Smooth muscle cell (in vitro differentiated cells): ENCODE data around the gene ZNF614. TPM values are rescaled to one million over a fixed set of nuclear protein-coding genes. Genes with fewer than 3 reads are reported as not detected.

Experiments
- DNase-seq: peaks from one replicate; lab custom pipeline; 2025; ENCODE audit not compliant: unreplicated experiment; lab: John Stamatoyannopoulos, UW
- H2AFZ ChIP-seq: fragments of 200-600 bp; sonication (generic); 2 replicates; pipeline ENCODE4 v1.6.0; 2016; ENCODE audit warnings: antibody characterized with exemption, low read depth, mild to moderate bottlenecking
- H3F3A ChIP-seq: fragments of 200-600 bp; sonication (generic); 2 replicates; pipeline ENCODE4 v1.6.0; 2017; ENCODE audit warnings: antibody characterized with exemption, low read depth
- H3K27ac ChIP-seq: fragments of 200-600 bp; sonication (generic); 2 replicates; pipeline ENCODE4 v1.5.1; 2016; ENCODE audit warnings: low read depth, mild to moderate bottlenecking
- H3K27me3 ChIP-seq: fragments of 200-600 bp; sonication (generic); 2 replicates; pipeline ENCODE4 v1.6.1; 2016; ENCODE audit warnings: low read depth, mild to moderate bottlenecking
- H3K36me3 ChIP-seq: fragments of 200-600 bp; sonication (generic); 2 replicates; pipeline ENCODE4 v1.5.1; 2016; ENCODE audit warnings: low read depth
- H3K4me1 ChIP-seq: fragments of 200-600 bp; sonication (generic); 2 replicates; pipeline ENCODE4 v1.5.1; 2016; ENCODE audit warnings: low read depth
- H3K4me2 ChIP-seq: fragments of 200-600 bp; sonication (generic); 2 replicates; pipeline ENCODE4 v1.6.0; 2016; ENCODE audit warnings: mild to moderate bottlenecking
- H3K4me3 ChIP-seq: fragments of 200-600 bp; sonication (generic); 2 replicates; pipeline ENCODE4 v1.5.1; 2016; ENCODE audit warnings: mild to moderate bottlenecking
- H3K79me2 ChIP-seq: fragments of 200-600 bp; sonication (generic); 2 replicates; pipeline ENCODE4 v1.6.0; 2016; ENCODE audit warnings: low read depth, mild to moderate bottlenecking
- H3K9ac ChIP-seq: fragments of 200-600 bp; sonication (generic); 2 replicates; pipeline ENCODE4 v1.6.0; 2016; ENCODE audit warnings: low read depth
- H3K9me3 ChIP-seq: fragments of 200-600 bp; sonication (generic); replicated peaks from 2 replicates; pipeline ENCODE4 v1.5.1; 2016; ENCODE audit warnings: low read depth
- H4K20me1 ChIP-seq: fragments of 200-600 bp; sonication (generic); 2 replicates; pipeline ENCODE4 v1.6.0; 2016; ENCODE audit warnings: low read depth
- whole genome bisulfite sequencing: methylation state at CpG from one replicate; pipeline ENCODE4 v1.1.7; 2016; ENCODE audit warnings: low lambda C conversion rate; 5-methylcytosine and 5-hydroxymethylcytosine counted together
- polyA plus RNA-seq: library from polyadenylated mRNA; unstranded; fragments of >200 nt; fragmentation: Nextera tagmentation; extraction: Ambion mirVana; gene quantifications from 2 replicates; pipeline ENCODE4 v1.2.1, GENCODE V29; 2016
- total RNA-seq: library from RNA; depleted of rRNA; stranded (reverse); fragments of >200 nt; gene quantifications from 2 replicates; pipeline ENCODE4 v1.2.3, GENCODE V29; 2014
- TF ChIP-seq, protein P1 (sequence below): fragments of 200-600 bp; sonication (generic); IDR thresholded peaks from 2 replicates; pipeline ENCODE4 v1.5.1; 2017; ENCODE audit warnings: borderline replicate concordance, mild to moderate bottlenecking, antibody characterized with exemption; ENCODE audit not compliant: insufficient read depth, poor library complexity, severe bottlenecking

Gene ZNF614
- total and polyA plus RNA-seq, 2 experiments from 2014 or later, result 7.9 to 11.1 TPM

DNA sequence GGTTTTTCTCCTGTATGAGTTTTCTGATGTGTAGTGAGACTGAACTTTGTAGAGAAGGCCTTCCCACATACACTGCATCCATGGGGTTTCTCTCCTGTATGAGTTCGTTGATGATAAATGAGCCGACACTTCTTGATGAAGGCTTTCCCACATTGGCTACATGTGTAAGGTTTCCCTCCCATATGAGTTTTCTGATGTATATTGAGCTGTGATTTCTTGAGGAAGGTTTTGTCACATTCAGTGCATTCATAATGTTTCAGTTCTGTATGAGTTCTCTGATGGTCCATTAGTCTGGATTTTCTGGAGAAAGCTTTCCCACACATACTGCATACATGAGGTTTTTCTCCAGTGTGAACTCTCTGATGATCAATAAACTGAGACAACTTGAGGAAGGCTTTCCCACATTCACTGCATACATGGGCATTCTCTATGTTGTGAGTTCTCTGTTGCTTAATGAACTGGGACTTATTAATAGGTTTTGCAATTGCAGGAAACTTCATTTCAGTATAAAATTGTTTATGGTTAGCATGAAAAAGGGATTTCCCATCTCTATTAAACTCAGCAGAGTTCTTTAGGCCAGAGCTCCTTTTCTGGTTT is 34.0 kb downstream of the ZNF614 start:
- Histone ChIP-seq H3K9me3 (peaks cover 82% of the 10 kb centered on the region), H4K20me1 (no peaks in the 10 kb centered on the region), H3K27me3 (no peaks in the 10 kb centered on the region), H3K9ac (no peak overlapping the region), H2AFZ (no peak overlapping the region), H3K36me3 (peaks cover 69% of the 10 kb centered on the region), H3K4me3 (peak overlapping the region; percentile 15), H3F3A (no peaks in the 10 kb centered on the region), H3K27ac (no peak overlapping the region), H3K4me1 (no peaks in the 10 kb centered on the region), H3K79me2 (no peaks in the 10 kb centered on the region), H3K4me2 (no peak overlapping the region)
- DNase-seq, result no peak
- WGBS, result 97% methylated on average over 2 of the region's 2 CpGs
- TF ChIP-seq, protein P1, sequence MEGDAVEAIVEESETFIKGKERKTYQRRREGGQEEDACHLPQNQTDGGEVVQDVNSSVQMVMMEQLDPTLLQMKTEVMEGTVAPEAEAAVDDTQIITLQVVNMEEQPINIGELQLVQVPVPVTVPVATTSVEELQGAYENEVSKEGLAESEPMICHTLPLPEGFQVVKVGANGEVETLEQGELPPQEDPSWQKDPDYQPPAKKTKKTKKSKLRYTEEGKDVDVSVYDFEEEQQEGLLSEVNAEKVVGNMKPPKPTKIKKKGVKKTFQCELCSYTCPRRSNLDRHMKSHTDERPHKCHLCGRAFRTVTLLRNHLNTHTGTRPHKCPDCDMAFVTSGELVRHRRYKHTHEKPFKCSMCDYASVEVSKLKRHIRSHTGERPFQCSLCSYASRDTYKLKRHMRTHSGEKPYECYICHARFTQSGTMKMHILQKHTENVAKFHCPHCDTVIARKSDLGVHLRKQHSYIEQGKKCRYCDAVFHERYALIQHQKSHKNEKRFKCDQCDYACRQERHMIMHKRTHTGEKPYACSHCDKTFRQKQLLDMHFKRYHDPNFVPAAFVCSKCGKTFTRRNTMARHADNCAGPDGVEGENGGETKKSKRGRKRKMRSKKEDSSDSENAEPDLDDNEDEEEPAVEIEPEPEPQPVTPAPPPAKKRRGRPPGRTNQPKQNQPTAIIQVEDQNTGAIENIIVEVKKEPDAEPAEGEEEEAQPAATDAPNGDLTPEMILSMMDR, result no peak

DNA sequence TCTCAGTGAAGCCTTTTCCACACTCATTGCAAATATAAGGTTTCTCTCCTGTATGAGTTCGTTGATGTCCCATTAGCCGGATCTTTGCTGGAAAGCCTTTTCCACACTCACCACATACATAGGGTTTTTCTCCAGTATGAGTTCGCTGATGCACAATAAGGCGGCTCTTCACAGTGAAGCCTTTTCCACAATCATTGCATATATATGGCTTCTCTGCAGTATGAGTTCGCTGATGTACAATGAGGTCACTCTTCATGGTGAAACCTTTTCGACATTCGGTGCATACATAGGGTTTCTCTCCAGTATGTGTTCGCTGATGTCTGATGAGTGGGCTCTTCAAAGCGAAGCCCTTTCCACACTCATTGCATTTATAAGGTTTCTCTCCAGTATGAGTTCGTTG is 34.8 kb downstream of the ZNF614 start:
- peaks cover 62% of the 10 kb centered on the region for H3K36me3 ChIP-seq
- no peak overlapping the region for H3K9ac ChIP-seq
- peak overlapping the region; percentile 15 for H3K4me3 ChIP-seq
- DNase-seq, result no peak
- H3K4me1 ChIP-seq, result no peaks in the 10 kb centered on the region
- no peak overlapping the region for H3K4me2 ChIP-seq
- TF ChIP-seq, protein P1, result no peak
- no peak overlapping the region for H2AFZ ChIP-seq
- no peaks in the 10 kb centered on the region for H3K27me3 ChIP-seq
- 98% methylated on average over 10 of the region's 10 CpGs for WGBS
- H3K9me3 ChIP-seq, result peaks cover 80% of the 10 kb centered on the region
- H4K20me1 ChIP-seq, result no peaks in the 10 kb centered on the region
- no peak overlapping the region for H3K27ac ChIP-seq
- no peaks in the 10 kb centered on the region for H3K79me2 ChIP-seq
- no peaks in the 10 kb centered on the region for H3F3A ChIP-seq

DNA sequence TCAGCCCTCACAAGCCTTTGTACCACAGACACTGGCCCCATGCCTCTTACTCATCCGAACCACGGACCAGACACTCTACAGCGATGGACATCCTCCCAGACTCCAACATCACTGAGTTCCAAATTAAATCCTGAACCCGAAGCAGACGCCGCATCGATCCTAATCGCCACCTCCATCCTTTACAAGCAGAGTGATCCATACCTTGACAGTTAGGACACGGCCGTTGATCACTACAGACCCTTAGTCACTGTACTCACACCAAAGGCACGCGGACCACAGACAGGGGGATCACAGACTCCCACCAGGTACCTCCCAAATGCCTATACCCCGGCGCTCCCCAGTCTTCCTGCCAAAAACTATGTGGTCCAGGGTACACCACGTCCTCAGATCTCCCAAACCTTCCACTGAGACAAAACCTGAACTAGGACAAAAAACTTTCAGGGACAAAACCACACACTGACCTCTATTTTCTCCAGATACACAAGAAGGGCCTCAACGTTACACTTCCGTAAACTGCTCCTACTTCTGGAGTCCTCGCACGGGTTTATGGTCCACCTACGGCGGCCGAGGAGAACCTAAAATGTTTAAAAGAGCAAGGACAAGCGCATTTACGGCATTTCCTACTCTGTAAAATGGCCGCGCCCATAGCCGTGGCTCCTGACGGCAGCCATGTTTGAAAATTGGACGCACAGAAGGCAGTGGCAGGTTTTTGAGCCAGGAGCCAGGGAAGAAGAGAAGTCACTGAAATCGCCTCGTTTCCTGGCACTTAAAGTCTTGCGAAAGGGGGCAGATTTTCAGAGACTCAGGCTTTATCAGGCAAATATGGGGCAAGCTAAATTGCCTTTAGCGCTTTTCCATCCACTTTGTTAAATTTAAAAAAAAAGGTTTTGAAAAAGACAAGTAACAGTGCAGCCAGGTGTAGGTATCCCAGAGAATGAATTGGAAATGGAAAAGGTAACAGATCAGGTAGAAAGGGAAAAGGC is 41.6 kb downstream of the ZNF614 start, which contains the start of gene ZNF350:
Gene ZNF350 (minus strand): TSS at position 532 of the 983 bp plus-strand sequence. CDS start 12,480 bp downstream, outside the sequence.
- Histone ChIP-seq H4K20me1 (no peaks in the 10 kb centered on the region), H2AFZ (peak within 1 kb of the TSS; percentile 88), H3K27me3 (no peaks in the 10 kb centered on the region), H3K4me3 (peak within 1 kb of the TSS; percentile 75), H3K27ac (peak within 1 kb of the TSS; percentile 49), H3K9ac (peak within 1 kb of the TSS; percentile 74), H3K79me2 (peaks cover 16% of the 10 kb centered on the region), H3F3A (no peaks in the 10 kb centered on the region), H3K4me1 (no peaks in the 10 kb centered on the region), H3K9me3 (peaks cover 22% of the 10 kb centered on the region), H3K4me2 (peak within 1 kb of the TSS; percentile 83), H3K36me3 (no peaks in the 10 kb centered on the region)
- TF ChIP-seq, protein P1, result no peak
- peak; percentile 1 for DNase-seq
- 54% methylated on average over 33 of the region's 33 CpGs for WGBS
